ENCODE data around the gene AP2M1.

Gene AP2M1

DNA sequence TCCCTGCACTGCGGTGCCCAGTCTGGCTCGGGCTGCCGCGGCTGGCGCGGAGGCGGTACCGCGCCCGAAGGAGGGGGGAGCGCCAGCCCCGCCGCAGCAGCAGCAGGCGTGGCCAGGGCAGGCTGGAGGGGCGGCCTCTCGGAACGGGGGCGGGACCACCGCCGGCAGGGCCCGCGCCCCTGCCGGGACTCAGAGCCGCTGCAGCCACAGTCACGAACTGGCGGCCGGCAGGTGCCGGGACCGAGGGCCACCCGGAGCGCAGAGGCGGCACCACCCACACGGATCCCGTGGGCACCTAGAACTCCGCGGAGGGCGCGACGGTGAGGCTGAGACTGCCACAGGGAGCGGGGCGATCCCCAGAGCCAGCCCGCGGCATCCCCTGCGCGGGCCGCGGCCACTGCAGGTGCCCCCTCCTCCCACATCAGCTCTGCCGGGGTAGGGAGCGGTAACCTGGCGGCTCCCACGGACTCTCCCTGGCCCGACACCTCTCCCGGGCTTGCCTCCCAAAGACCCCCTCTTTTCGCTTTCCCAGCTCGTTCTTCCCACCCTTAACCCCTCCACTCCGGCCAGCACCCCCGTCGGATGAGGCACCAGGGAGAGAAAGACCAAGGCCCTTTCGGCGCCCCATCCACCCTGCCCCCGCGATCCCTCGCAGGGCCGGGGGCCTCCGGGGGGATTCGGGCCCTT is 54.9 kb downstream of the AP2M1 start, which contains the start of gene VWA5B2:
VWA5B2 (plus strand) TSS at position 192 of the 687 bp plus-strand sequence. CDS start 944 bp downstream, outside the sequence.
- peak; percentile 42 to 72 for DNase-seq

DNA sequence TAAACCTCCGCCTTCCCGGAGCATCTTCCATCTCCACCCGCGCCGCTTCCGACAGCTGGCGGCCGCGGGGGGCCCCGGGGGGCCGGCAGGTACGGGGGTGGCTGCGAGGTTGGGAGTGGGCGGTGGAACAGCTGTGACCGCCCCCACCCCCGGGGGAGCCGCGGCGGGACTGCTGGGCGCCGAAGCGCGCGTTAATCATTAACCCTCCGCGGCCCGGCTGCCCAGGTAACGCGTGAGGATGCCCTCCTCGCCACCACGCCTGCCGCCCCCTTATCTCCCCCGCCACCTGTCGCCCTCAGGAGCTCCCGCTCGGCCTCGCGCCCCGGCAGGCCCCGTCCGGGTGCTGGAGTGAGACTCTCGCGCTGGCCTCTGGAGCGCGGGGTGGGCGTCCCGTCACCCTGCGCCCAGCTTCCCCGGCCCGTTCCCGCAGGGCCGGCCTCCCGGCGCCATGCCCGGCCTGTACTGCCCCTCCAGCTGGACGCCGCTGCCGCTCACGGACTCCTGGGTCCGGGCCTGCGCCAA is 55.5 kb downstream of the AP2M1 start:
- no peak for DNase-seq

DNA sequence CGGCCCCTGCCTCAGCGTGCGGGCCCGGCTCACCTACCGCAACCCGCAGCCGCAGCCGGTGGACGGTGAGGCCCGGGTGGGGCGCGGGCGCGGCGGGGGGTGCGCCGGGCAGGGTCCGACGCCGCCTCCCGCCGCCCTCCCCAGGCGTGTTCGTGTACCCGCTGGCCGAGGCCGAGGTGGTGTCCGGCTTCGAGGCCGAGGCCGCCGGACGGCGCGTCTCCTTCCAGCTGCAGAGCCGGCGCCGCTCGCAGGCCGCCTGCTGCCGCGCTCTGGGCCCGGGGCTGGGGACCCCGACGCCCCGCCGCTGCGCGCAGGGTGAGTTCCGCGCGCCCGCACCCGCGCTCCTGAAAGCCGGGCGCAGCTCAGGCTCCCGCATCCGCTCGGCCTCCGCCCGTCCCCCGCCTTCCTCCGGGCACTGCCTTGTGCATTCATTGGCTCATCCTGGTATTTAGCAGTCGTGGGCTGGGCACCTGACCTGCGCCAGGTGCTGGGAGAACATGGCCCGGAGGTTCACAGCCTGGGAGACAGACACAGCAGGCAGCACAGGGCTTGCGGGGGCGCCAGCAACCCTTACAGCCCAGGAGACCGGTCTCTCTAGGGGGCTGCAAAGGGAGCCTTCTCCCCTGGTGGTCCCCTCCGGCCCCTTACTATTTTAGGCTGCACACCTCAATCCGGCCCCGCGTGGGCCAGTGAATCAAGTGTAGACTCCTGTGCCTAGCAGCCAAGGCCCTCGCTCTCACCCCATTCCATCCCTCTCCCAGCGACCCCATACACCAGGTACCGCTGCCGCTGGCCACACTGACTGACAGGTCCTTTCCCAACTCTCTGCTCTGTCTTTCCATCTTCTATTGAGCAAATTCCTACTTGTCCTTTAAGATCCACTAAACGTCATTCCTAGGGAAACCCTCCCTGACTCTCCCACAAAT is 56.2 kb downstream of the AP2M1 start:
- no peak for DNase-seq

DNA sequence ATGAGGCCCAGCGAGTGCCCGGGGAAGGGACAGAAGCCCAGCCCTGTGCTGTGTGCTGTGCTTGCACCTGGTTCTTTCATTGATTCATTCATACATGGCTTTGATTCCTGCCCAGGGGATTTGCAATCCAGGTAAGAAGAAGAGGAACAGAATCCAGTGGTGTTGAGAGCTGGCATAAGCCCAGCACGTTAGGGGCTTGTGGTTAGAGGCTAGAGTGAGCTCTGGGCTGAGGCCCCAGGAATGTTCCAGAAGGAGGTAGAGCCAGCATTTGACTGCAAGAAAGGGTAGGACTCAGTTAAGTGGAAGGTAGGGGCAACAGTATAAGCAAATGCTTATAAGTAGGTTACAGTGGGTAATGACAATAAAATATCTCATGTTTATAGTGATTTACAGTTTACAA is 57.0 kb downstream of the AP2M1 start:
- no peak for DNase-seq

DNA sequence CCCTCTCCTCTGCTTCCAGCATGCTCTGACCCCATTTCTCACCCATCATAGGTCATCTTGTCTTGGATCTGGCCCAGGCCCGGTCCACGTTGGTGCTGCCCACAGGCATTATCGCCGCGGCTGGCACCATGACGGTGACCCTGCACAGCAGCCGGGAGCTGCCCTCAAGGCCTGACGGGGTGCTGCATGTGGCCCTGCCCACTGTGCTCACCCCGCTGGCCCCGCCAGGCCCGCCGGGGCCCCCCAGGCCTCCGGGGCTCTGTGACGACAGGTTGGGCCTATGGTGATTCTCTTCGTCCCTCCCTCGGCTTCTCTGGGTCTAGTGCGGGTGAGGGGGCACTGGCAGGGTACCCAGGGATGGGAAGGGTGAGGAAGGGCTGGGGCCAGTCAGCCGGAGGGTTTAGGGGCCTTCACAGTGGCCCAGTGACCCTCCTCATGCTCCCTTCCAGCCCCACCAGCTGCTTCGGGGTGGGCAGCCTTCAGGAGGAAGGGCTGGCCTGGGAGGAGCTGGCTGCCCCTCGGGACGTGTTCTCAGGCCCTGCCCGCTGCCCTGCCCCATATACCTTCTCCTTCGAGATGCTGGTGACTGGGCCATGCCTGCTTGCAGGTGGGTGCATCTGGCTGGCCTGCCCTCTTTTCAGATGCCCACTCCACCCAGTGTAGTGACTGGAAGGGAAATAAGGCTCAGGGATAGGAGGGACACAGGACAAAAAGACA is 58.6 kb downstream of the AP2M1 start:
- no peak for DNase-seq

Measured in SHP77 (cell line).